H1 (cell line): Measurements from ENCODE around the gene SLC27A4. TPM values are rescaled to one million over a fixed set of nuclear protein-coding genes. Genes with fewer than 3 reads are reported as not detected.

Experiments
- ASH2L ChIP-seq: fragments of 200-600, 300-600 bp; sonication (generic); IDR thresholded peaks from one replicate; pipeline ENCODE4 v1.7.1; 2017; ENCODE audit warnings: low read length
- CHD7 ChIP-seq: fragments of 300-600 bp; sonication (generic); IDR thresholded peaks from 2 replicates; pipeline ENCODE4 v1.7.1; 2012; ENCODE audit warnings: low read length, moderate library complexity, mild to moderate bottlenecking, inconsistent platforms; ENCODE audit not compliant: insufficient replicate concordance
- EP300 ChIP-seq, 2 experiments: IDR thresholded peaks; 1 replicate in 1 of 2; 2 replicates in 1 of 2; pipeline ENCODE4 v1.6.1; 2011 to 2012; ENCODE audit warnings: low read depth in 2 of 2, low read length in 2 of 2, mild to moderate bottlenecking in 2 of 2, borderline replicate concordance in 1 of 2, inconsistent platforms in 1 of 2, moderate library complexity in 1 of 2
- POLR2AphosphoS5 ChIP-seq: IDR thresholded peaks from 2 replicates; pipeline ENCODE4 v1.6.1; 2011; ENCODE audit warnings: low read depth, low read length
- RAD21 ChIP-seq, 2 experiments: IDR thresholded peaks in 1 of 2; conservative IDR thresholded peaks in 1 of 2; 2 replicates each; pipeline ENCODE4 v1.6.1; 2011; ENCODE audit warnings: low read depth in 2 of 2, low read length in 2 of 2, improper control_type of control experiment in 1 of 2, inconsistent platforms in 1 of 2, mild to moderate bottlenecking in 1 of 2, moderate library complexity in 1 of 2
- RBBP5 ChIP-seq: IDR thresholded peaks from 2 replicates; pipeline ENCODE4 v1.7.1; 2012; ENCODE audit warnings: low read depth, mild to moderate bottlenecking, inconsistent platforms, low read length, moderate library complexity, borderline replicate concordance
- SIRT6 ChIP-seq: IDR thresholded peaks from one replicate; pipeline ENCODE4 v1.7.1; 2012; ENCODE audit warnings: low read length, inconsistent platforms
- SIX5 ChIP-seq: IDR thresholded peaks from 2 replicates; pipeline ENCODE4 v1.6.1; 2011; ENCODE audit warnings: mild to moderate bottlenecking, low read depth, low read length
- TAF1 ChIP-seq: IDR thresholded peaks from 2 replicates; pipeline ENCODE4 v1.6.1; 2011; ENCODE audit warnings: mild to moderate bottlenecking, low read depth, low read length
- ZNF274 ChIP-seq: IDR thresholded peaks from 2 replicates; pipeline ENCODE4 v1.7.0; 2012; ENCODE audit warnings: low read length, borderline replicate concordance; ENCODE audit errors: extremely low read depth
- polyA plus RNA-seq, 7 experiments: library from polyadenylated mRNA; depleted of rRNA in 3 of 7; stranded (reverse) in 5 of 7; unstranded in 2 of 7; fragments of >200 nt in 5 of 7; fragments of 200-250 nt in 2 of 7; gene quantifications; 1 replicate in 5 of 7; 2 replicates in 1 of 7; 4 replicates in 1 of 7; pipeline versions ENCODE4 v1.2.1 to v1.2.3, GENCODE V29; 2011 to 2013; ENCODE audit warnings: missing spikeins in 2 of 7, mixed read lengths in 2 of 7
- total RNA-seq: library from RNA; stranded (reverse); fragmentation: NEBNext Ultra II Directional; extraction: Animal tissue kit (Norgen Biotek cat#: 25700); gene quantifications from 2 replicates; pipeline ENCODE4 v1.2.1, GENCODE V29; 2021
- TF ChIP-seq, protein P1 (sequence below): IDR thresholded peaks from 2 replicates; pipeline ENCODE4 v1.6.1; 2011; ENCODE audit warnings: low read length, improper control_type of control experiment

Gene SLC27A4
- total and polyA plus RNA-seq, 2 of the 8 experiments (the other 6 are each of a cell fraction or from before 2014, with no cell fraction given): 14.9 to 20.5 TPM

- TF ChIP-seq CHD7 (no peak), EP300 (IDR thresholded peaks at IDR 0.05; ENCODE audit: borderline replicate concordance in 1 of 2, low read depth in 2 of 2, low read length in 2 of 2) (no peak), ASH2L (no peak), TAF1 (no peak), POLR2AphosphoS5 (no peak), SIRT6 (no peak), ZNF274 (no peak), RAD21 (IDR thresholded peaks at IDR 0.05 in 1 of 2, conservative IDR thresholded peaks at IDR 0.05 in 1 of 2; ENCODE audit: low read depth in 2 of 2, low read length in 2 of 2) (no peak), SIX5 (no peak), RBBP5 (no peak)
- TF ChIP-seq, protein P1, sequence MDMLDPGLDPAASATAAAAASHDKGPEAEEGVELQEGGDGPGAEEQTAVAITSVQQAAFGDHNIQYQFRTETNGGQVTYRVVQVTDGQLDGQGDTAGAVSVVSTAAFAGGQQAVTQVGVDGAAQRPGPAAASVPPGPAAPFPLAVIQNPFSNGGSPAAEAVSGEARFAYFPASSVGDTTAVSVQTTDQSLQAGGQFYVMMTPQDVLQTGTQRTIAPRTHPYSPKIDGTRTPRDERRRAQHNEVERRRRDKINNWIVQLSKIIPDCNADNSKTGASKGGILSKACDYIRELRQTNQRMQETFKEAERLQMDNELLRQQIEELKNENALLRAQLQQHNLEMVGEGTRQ: no peak
Observed at GRCh38 chr9:128343855-128344254, 3.5 kb downstream of the SLC27A4 start (continued).
